Activated T-helper 1 cell treated with anti-CD3 and anti-CD28 coated beads, Interleukin-2, amount 50 U/mL, for 16 hours (primary cell): ENCODE data around the gene CCDC74A.
"Not testable (repeated sequence)": the region's sequence is repeated elsewhere in the genome, so short reads cannot be mapped to it uniquely, and the experiment has no call there.

Source experiments
- DNase-seq, 2 donors: peaks; one replicate each; pipeline ENCODE4 v3.0.0-alpha.2; 2020; ENCODE audit warnings: low read depth in 1 of 2, low spot score in 1 of 2

CCDC74A gene

DNA sequence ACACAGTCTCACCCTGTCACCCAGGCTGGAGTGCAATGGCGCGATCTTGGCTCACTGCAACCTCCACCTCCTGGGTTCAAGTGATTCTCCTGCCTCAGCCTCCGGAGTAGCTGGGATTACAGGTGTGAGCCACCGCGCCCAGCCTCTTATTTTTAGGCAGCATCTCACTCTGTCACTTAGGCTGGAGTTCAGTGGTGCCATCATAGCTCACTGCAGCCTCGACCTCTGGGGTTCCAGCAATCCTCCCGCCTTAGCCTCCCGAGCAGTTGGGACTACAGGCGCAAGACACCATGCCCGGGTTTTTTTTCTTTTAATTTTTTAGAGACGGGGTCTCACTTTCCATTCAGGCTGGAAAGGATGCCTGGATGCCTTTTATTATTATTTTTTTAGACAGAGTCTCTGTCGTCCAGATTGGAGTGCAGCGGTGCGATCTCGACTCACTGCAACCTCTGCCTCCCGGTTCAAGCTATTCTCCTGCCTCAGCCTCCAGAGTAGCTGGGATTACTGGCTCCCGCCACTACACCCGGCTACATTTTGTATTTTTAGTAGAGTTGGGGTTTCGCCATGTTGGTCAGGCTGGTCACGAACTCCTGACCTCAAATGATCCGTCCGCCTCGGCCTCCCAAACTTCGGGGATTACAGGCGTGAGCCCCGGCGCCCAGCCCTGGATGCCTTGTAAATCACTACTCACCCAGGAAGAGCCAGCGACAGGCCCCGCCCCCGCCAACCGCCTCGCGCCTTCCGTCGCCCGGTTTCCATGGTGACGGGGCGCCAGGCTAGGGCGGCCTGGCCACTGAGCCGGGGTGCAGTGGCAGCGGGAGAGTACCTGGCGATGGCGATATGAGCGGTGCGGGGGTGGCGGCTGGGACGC lies at the start of gene CCDC74A:
Gene CCDC74A (plus strand): TSS at position 758 of the 871 bp plus-strand sequence. CDS start 83 bp downstream, at position 841.
- DNase-seq: peak; percentile 55 to 71

DNA sequence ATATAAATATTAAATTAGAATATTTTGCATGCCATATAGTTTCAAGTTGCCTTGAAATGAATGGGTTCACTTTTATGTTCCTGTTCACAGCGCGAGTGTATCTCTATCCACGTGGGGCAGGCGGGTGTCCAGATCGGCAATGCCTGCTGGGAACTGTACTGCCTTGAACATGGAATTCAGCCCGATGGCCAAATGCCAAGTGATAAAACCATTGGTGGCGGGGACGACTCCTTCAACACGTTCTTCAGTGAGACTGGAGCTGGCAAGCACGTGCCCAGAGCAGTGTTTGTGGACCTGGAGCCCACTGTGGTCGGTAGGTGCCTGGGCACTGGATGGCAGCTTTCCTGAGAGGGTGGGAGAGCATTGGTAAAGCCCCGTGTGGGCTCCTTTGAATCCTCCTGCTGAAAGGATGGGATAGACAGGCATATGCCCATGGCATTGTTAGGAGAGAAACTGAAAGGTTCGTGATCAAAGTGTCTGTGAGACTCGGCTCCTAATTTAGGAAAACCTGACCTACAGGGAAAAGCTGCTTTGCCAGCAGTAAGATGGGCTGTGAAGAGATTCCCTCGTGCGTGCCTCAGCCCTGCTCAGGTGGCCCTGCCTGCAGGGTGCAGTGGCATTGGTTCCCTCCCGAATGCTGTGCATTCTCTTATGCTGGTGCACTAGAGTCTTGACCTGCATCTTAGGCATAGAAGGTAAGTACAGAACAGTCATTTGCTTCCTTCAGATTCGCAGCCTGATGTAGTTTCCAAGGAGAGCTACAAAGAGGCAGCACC lies 49.4 kb upstream of the CCDC74A start:
- DNase-seq: not testable (repeated sequence)

DNA sequence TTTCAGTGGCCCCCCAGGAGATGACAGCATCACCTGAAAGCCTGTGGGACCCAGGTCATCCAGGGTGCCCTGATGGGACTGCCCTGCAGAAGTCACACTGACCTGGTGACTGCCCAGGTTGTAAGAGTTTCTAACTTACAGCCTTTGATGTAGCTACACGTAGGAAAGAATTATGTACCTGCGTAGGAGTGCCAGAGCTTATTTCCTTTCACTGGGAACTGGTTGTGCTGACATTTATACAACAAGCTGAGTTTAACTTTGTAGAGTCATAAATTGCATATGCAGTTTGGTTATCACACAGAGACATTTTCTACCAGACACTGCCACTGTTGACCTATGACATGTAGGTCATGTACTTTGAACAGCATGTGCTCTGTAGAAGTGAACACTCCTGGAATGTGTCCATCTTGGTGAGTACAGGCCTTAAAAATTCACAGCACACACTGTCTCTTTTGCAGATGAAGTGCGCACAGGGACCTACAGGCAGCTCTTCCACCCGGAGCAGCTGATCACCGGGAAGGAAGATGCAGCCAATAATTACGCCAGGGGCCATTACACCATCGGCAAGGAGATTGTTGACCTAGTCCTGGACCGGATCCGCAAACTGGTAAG lies 48.7 kb upstream of the CCDC74A start:
- DNase-seq: not testable (repeated sequence)

DNA sequence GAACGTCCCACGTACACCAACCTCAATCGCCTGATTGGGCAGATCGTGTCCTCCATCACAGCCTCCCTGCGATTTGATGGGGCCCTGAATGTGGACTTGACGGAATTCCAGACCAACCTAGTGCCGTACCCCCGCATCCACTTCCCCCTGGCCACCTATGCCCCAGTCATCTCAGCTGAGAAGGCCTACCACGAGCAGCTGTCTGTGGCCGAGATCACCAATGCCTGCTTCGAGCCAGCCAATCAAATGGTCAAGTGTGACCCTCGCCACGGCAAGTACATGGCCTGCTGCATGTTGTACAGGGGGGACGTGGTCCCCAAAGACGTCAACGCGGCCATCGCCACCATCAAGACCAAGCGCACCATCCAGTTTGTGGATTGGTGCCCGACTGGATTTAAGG lies 47.3 kb upstream of the CCDC74A start:
- DNase-seq: not testable (repeated sequence)

DNA sequence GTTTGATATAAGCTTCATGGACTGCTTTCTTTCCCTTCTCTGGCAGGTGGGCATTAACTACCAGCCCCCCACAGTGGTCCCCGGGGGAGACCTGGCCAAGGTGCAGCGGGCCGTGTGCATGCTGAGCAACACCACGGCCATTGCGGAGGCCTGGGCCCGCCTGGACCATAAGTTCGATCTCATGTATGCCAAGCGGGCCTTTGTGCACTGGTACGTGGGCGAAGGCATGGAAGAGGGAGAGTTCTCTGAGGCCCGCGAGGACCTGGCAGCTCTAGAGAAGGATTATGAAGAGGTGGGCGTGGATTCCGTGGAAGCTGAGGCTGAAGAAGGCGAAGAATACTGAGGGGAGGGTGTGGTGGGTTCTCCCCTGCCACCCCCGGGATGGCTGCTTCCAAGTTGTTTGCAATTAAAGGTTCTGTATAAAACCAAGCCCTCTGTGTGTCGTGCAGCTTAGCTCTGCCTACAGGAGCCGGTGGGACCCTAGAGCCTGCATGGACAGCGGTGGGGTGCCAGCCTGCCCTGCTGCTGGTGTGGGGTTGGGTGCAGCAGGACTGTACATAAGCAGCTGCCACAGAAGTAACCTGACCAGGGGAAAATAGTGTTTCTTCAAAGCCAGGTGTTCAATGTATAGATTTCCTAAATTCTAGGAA lies 45.1 kb upstream of the CCDC74A start:
- DNase-seq: not testable (repeated sequence)

DNA sequence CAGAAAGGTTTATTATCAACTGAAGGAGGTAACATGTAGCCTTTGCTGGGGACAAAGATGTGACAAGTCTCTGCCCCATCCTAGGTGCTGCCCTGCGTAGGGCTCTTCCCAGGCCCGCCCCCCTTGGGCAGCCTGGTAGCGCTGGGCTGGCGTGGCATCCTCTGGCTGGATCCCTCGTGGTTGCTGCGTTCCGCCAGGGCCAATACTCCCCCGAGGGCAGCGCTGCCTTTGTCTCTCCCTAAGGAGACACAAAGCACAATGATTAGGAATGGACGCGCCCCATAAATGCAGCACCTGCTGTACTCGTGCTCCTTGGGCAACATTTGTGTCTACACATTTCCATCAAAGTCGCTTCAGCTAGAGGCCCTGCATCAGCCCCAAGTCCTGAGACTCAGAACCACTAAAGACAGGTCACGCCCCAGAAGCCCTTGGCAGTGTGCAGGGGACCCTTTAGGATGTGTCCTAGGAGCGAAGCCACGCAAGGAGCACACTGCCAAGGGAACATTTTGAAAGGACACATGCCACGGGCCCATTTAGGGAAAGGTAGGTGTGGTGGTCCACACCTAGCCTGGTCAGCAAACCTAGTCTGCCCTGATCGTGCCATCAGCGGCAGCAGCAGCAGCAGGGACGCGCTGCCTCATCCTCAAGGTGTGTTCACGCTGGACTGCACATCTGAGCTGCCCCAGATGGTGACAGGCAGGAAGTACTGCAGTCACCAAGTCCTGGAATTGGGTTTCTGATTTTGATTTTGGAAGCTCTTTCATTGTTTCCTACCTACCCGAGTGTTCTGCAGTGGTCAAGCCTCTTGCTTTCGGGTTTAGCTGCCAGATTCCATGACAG lies 43.5 kb upstream of the CCDC74A start:
- DNase-seq: not testable (repeated sequence)

DNA sequence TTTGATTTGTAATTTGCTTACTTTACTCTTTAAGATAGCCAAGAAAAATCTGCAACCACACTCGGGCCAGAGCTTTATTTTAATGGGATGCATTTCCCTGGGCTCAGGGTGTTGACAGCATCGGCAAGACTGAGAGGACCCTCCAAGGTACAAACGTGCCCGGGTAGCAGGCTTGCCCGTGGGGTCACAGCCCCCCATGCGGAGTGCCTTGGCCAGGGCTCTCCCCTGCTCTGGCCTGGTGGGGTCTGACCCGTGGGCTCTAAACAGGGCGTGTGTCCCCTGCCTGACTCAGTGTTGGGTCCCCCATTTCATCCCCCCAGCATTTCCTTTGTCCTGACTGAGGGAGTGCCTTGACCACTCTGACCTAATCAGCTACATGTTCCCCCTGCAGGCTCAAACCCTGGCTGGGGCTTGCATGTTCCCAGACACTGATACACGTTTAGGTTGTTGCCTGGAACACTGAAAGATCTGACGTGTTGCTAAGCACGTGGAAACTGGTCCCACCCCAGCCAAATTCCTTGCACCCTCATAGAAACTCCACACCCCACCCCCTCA lies 42.7 kb upstream of the CCDC74A start:
- not testable (repeated sequence) for DNase-seq

DNA sequence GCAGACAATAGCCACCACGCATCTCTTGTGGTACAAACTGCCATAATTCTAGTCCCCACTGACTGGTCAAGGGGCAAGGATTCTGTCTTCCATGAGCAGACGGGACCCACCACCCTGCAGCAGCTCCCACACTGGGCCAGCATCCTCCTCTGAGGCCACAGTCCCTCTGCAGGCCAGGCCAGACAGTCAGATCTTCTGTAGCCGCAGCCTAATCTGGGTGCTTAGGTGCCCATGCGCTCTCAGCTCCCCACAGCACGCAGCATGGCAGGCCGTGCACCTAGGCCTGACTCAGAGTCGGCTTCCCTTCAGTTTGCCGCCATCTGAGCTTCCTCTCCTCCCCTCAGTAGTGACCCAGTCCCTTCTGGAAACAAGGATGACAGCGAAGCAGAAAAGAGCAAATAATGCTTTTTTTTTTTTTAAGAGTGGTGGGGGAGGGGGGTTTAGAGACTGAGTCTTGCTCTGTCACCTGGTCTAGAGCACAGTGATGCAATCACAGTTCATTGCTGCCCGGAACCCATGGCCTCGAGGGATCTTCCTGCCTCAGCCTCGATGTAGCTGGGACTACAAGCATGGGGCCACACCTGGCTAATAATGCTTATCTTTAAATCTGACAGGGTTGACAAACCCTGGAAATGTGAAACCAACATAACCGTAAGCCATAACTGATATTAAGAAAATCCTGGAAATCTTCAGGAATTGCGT lies 41.3 kb upstream of the CCDC74A start:
- DNase-seq: not testable (repeated sequence)

DNA sequence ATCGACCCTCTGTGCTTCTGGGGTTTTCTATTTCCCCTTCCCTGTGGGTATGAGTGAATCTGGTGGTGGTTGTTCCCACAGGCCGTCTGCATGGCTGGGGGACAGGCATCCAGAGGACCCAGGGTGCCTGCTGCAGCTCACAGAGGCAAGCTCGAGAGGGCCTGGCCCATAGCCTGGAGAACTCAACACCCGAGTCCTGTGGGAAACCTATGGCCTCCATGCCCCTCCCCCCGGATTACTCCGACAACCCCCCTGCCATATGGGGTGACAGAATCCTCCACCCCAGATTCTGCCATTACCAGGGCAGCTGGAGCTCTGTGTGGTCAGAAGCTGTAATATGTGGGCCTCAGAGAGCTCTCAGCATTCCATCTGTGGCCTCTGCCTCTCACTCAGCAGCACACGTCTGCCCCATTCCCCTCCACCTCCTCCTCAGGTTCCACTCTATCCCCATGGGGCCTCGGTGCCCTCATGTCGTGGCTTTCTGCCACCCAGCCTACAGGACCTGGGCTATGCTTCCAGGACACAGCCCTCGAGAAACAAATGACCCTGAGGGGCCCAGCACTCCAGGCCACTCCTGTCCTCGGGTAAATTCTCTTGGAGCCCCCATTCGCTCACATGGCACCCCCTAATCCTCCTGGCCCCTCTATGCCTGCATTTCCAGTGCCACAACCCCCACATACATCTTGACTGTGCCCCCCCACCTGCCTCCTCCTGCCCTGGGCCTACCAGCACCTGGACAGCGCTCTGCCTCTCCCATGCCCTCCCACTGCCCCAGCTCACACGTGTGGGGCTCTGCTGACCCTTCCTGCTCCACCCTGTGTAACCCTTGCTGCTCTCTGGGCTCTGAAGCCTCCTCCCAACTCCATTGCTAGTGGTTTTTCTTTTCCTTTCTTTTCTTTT lies 39.1 kb upstream of the CCDC74A start:
- DNase-seq: no peak

DNA sequence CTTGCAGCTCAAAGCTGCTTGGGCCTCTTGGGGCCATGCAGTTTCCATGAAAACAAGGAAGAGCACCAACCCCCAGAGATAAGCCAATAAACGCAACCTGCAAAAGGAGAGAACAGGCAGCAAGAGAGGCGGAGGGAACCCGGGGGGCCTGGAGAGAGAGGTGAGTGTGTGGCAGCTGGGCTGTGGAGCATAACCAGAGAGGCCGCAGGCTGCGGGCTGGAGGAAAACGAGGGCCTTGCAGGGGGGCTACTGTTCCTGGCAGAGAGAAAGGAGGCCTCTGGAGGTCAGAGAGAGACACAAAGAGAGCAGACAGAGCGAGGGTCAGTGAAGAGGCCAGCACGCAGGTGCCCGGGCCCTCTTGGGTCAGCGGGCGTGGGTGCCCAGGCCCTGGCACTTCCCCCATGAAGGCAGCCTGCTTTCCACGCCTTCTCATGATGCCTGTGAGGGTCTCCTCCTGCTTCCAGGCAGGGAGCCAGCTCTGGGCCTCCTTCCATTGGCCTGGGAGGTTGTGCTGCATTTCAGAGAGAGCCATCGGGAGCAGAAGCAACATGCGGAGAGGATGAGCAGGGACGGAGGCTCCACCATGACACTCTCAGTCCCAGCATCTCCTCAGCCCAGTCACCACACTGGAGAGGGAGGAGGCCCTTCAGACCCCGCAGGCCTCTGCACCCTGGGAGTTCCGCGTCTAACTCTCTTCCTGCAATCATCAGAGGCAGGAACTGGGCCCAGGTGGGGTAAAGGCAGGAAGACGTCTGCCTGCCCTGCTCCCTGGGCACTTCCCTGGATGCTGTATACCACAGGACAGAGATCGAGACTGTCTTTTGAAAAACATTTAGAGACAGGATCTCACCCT lies 36.8 kb upstream of the CCDC74A start:
- not testable (repeated sequence) for DNase-seq

DNA sequence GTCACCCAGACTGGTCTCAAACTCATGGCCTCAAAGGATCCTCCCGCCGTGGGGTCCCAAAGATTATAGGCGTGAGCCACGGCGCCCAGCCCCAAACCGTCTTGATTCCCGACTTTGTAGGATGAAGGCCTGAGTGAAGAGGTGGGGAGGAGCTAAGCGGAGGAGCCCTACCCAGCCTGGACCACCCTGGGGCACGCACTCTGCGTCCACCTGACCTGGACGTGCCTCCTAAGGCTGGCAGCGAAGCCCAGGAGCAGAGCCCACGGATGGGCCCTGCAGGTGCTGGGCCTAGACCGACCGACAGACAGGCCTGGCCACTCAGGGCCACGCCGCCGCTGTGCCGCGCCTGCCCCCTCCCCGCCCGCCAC lies 36.2 kb upstream of the CCDC74A start:
- DNase-seq: not testable (repeated sequence)

DNA sequence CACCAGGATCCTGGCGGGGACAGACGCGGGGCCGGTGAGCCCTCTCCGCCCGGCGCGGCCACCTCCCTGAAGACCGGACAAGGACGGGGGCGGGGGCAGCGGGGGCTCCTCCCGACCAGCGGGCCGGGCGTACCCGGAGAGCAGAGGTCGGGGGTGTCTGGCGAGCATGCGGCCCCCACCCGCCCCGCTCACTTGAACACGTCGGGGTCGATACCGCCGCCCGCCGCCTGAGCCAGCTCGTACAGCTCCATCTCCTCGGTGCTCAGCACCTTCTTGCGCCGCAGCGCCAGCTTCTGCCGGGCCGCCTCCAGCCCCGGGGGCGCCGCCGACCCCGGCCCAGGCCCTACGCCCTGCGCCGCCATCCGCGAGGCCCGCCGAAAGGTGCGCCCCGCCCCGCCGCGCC lies 35.7 kb upstream of the CCDC74A start, which contains the start of gene MZT2A:
Gene MZT2A (minus strand): TSS at position 383 of the 403 bp plus-strand sequence. CDS start 21 bp downstream, at position 362.
- not testable (repeated sequence) for DNase-seq

DNA sequence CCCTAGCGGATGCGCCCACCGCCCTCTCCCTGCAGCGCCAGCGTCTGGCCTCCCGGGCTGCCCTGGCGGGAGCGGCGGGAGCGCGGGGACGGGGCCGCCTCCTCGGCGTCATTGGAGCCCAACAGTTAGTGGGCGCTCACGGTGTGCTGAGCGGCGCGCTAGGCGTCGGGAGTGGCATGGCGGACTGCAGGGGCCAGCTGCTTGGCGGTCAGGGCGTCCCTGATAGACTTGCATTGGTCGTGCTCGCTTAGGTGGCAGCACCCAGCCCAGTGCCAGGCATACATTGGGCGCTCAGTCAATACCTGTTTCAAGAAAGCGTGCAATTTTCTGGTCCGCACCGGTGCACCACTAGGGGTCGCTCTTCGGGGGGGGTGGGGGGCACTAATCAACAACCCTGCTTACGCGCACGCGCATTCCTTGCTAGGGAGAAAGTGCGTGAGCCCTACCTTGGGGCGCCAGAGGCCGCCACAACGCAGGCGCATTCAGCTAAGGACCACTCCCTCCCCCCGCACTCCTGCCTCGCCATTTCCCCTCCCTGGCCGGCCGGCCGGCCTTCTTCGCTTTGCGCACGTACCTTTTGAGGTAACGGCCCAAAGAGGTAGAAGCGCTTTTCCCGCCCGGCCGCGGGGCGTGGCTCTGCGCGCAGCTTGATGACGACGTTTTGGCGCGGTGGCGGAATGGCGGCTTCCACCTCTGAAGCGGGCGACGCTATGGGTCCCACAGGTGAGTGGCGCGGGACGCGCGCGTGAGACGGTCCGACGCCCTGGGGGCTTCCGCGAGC lies 35.1 kb upstream of the CCDC74A start:
- DNase-seq: peak; percentile 84 to 93

DNA sequence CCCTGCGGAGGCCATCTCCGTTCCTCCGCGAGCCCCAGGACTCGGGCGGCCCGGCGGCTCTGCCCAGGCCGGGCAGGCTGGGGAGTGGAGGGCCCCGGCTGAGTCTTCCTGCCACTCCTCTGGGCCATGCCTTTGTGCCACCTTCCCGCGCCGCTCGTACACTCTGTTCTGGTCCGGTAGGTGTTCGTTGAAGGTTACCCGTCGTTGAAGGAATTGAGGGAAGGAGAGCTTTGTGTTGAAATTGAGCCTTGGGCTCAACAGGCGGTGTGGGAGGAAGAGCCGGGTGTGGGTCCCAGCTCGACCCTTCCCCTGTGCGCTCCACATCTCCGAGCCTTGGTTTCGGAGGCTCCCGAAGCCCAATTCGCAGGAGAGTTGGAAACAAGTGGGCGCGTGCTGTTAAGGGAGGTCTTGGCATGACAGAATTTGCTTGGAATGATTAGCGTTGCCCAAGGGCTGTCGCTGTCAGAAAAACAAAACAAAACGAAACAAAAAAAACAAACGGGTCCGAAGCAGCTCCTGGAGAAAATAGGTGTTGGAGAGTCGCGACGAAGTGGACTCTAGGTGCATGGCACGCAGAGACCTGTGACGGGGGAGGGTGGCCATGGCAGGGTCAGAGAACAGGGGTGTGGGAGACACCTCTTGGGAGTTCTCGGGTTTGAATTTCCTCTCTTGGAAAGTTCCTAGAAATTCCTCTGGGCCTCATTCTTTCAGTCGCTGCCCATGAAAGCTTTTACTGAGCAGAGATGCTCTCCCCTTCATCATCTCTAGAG lies 34.3 kb upstream of the CCDC74A start:
- no peak for DNase-seq

DNA sequence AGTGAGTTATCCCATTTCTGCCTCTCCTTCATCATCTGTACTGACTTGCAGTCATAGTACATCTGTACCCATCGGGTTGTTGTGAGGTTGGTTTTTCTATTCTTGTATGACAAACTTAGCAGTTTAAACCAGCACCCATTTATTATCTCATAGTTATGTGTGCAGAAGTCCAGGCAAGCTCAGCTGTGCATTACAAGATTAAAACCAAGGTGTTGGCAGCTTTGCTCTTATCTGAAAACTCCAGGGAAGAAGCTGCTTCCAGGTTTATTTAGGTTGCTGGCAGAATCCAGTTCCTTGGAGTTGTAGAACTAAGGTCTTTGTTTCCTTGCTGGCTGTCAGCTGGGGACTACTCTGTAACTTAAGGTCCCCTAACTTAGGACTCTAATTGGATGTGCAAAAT lies 32.2 kb upstream of the CCDC74A start:
- DNase-seq: not testable (repeated sequence)
